ENCODE data around the gene ACSF3. TPM values are rescaled to one million over a fixed set of nuclear protein-coding genes. Genes with fewer than 3 reads are reported as not detected.

ACSF3 gene
- total and polyA plus RNA-seq, 7 donors: 13.4 to 26.5 (median 16.2) TPM

DNA sequence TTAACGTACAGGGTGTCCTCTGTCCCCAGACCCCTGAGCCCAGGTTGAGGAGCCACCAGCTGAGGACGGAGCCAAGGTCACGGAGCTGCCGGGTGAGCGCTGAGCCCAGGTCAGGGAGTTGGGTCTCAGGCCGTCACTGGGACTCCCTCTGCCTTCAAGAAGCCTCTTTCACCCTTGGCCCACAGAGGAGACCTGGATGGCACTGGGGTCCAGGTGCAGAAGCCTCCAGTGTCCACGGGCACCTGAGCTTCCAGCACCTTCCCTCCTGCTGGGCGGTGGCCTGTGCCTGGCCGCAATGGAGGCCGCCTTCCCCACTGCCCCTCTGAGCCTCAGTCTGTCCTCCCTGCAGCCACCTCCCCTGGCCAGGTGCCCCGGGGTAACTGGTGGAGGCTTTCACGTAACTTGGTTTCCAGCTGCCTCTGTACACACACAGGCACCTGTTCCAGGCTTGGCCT is 46.3 kb downstream of the ACSF3 start:
- intact Hi-C loops (cut with DNase I): no loop called here
- H3K27me3 ChIP-seq (ENCODE audit: insufficient read depth in 3 of 3, low read length in 2 of 3): no peaks in the 10 kb centered on the region
- H3K36me3 ChIP-seq (ENCODE audit: insufficient read depth in 1 of 2, low read depth in 1 of 2): peaks cover 0 to 57% of the 10 kb centered on the region in 2 donors
- TF ChIP-seq, protein P1, sequence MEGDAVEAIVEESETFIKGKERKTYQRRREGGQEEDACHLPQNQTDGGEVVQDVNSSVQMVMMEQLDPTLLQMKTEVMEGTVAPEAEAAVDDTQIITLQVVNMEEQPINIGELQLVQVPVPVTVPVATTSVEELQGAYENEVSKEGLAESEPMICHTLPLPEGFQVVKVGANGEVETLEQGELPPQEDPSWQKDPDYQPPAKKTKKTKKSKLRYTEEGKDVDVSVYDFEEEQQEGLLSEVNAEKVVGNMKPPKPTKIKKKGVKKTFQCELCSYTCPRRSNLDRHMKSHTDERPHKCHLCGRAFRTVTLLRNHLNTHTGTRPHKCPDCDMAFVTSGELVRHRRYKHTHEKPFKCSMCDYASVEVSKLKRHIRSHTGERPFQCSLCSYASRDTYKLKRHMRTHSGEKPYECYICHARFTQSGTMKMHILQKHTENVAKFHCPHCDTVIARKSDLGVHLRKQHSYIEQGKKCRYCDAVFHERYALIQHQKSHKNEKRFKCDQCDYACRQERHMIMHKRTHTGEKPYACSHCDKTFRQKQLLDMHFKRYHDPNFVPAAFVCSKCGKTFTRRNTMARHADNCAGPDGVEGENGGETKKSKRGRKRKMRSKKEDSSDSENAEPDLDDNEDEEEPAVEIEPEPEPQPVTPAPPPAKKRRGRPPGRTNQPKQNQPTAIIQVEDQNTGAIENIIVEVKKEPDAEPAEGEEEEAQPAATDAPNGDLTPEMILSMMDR (IDR thresholded peaks at IDR 0.05): no peak
- H3K4me3 ChIP-seq: no peak overlapping the region
- 94 to 98% (median 95%) methylated on average over 9 to 12 of the region's 12 CpGs for WGBS, 3 donors
- H3K27ac ChIP-seq: no peak overlapping the region
- ATAC-seq: no peak
- no peaks in the 10 kb centered on the region for H3K4me1 ChIP-seq
- DNase-seq: peak in 1 of 2 donors; percentile 9
- no peaks in the 10 kb centered on the region for H3K9me3 ChIP-seq

DNA sequence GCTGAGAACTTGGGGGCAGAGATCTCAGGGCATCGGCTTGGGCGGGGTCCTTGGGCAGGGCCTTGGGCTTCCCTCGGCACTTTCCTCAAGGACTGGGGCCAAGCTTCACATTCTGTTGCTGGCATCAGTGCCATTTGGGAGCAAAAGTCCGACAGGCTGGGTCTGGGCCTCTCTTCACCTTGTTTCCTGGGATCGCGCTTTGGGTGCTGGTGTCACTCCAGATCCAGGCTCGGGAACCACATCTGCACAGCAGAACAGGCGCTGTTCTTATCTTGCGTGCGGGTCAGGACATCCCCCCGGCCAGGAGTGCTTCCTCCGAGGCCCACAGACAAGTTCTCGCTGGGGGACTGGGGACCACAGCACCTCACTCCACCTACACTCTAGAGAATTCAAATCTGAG is 46.7 kb downstream of the ACSF3 start:
- H3K4me3 ChIP-seq: no peak overlapping the region
- no peak for ATAC-seq
- no peaks in the 10 kb centered on the region for H3K27me3 ChIP-seq (ENCODE audit: insufficient read depth in 3 of 3, low read length in 2 of 3)
- DNase-seq: no peak
- no peaks in the 10 kb centered on the region for H3K9me3 ChIP-seq
- 91 to 94% (median 91%) methylated on average over 13 of the region's 13 CpGs for WGBS, 3 donors
- H3K27ac ChIP-seq: no peak overlapping the region
- no peaks in the 10 kb centered on the region for H3K4me1 ChIP-seq
- peaks cover 0 to 57% of the 10 kb centered on the region in 2 donors for H3K36me3 ChIP-seq (ENCODE audit: insufficient read depth in 1 of 2, low read depth in 1 of 2)
- intact Hi-C loops (cut with DNase I): no loop called here
- TF ChIP-seq, protein P1 (IDR thresholded peaks at IDR 0.05): no peak

DNA sequence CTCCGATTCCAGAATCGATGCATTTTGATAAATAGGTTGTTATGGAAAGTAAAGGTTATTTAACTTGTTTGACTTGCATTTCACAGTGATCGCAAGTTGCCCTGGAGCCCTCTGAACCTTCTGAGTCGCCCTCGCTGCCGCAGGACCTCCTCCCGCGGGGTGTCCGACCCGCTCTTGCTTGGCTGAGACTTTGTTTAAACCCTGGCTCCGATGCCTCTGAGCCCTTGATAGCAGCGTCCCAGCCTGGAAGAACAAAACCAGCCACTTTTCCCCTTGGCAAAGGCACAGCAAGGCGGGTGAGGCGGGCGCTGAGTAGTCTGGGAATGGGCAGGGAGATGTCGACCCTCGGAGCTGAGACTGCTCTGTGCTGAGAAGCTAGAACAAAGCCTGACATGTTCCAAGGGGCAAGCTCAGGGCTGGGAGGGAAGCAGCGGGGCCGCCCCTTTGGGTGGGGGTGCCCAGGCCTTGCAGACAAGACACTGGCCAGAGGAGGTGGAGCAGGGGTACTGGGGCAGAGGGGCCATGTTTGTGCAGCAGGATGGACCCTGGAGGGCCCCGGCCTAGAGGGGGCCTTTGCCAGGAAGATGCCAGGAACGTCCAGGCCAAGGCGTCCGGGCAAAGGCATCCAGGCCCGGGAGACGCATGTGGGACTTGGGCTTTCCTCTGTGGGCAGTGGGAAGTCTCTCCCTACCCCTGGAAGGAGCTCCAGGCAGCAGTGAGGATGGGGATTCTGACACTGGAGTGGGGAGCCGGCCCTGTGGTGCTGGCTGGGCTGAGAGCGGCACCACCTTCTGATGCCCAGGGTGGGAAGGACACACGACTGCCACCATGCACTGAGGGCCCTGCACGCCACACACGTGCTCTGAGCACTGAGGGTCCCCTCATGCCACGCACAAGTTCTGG is 47.6 kb downstream of the ACSF3 start:
- TF ChIP-seq, protein P1 (IDR thresholded peaks at IDR 0.05): no peak
- Histone ChIP-seq H3K4me1 (no peaks in the 10 kb centered on the region), H3K27me3 (ENCODE audit: insufficient read depth in 3 of 3, low read length in 2 of 3) (no peaks in the 10 kb centered on the region), H3K27ac (no peak overlapping the region), H3K4me3 (no peak overlapping the region), H3K36me3 (ENCODE audit: insufficient read depth in 1 of 2, low read depth in 1 of 2) (peaks cover 3 to 64% of the 10 kb centered on the region in 2 donors), H3K9me3 (no peaks in the 10 kb centered on the region)
- no peak for ATAC-seq
- DNase-seq: peak; percentile 4 to 36
- intact Hi-C loops (cut with DNase I): no loop called here
- 91 to 92% (median 91%) methylated on average over 28 to 31 of the region's 31 CpGs for WGBS, 3 donors

DNA sequence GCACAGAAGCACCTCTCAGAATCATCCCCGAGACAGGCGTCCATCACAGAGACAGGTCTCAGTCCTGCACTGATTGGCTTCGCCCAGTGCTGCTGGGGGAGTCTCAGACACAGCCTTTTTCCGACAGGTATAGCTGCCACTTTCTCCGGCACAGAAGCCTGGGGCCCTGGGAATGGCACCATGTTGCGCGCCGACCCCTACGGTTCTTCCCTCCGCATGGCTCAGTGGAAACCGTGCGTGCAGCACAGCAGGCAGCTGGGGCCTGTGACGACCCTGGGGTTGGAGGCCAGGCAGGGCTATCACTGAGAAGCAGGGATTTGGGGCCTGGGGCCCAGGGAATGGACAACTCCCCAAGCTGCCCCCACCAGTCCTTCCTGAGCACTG is 48.2 kb downstream of the ACSF3 start:
- intact Hi-C loops (cut with DNase I): no loop called here
- 94 to 97% (median 95%) methylated on average over 13 of the region's 13 CpGs for WGBS, 3 donors
- peak in 1 of 2 donors; percentile 26 for DNase-seq

More for the DNA sequence above, 48.2 kb downstream of the ACSF3 start:
- no peak overlapping the region for H3K27ac ChIP-seq
- TF ChIP-seq, protein P1 (IDR thresholded peaks at IDR 0.05): no peak
- no peaks in the 10 kb centered on the region for H3K9me3 ChIP-seq
- H3K27me3 ChIP-seq (ENCODE audit: insufficient read depth in 3 of 3, low read length in 2 of 3): no peaks in the 10 kb centered on the region
- no peak overlapping the region for H3K4me3 ChIP-seq
- ATAC-seq: no peak
- no peaks in the 10 kb centered on the region for H3K4me1 ChIP-seq
- peaks cover 5 to 64% of the 10 kb centered on the region in 2 donors for H3K36me3 ChIP-seq (ENCODE audit: insufficient read depth in 1 of 2, low read depth in 1 of 2)
